GM10248 (cell line): ENCODE measurements around the gene PDZK1IP1.

Experiments used
- CTCF ChIA-PET: fragments of 300-600 bp; sonication (Branson Sonifier 250); formaldehyde crosslinking; extraction: SDS; loops from one replicate; lab custom pipeline; 2021; ENCODE audit warnings: antibody characterized with exemption; lab: Yijun Ruan, JAX
- POLR2A ChIA-PET: fragments of 350-650 bp; sonication (Branson Sonifier 250); formaldehyde crosslinking; extraction: SDS; loops from one replicate; lab custom pipeline; 2020; ENCODE audit warnings: antibody characterized with exemption; lab: Yijun Ruan, JAX
- DNase-seq: peaks from one replicate; pipeline ENCODE4 v3.0.0; 2012; ENCODE audit errors: extremely low spot score
- CTCF ChIP-seq: IDR thresholded peaks from 2 replicates; pipeline ENCODE4 v1.5.1; 2012; ENCODE audit warnings: mild to moderate bottlenecking, low read depth; ENCODE audit errors: extremely low read depth, missing control alignments, control extremely low read depth

The PDZK1IP1 gene

GRCh38 chr1:47191940-47192457, 2.2 kb upstream of the PDZK1IP1 start:
- no peak for DNase-seq
- CTCF ChIA-PET = interaction anchor here (0.7 to 6.8 kb wide), 22 partner anchors 10 to 535 kb away, joined by 3 to 192 read pairs (median 8); no protein-coding TSS in a partner anchor
- POLR2A ChIA-PET = no interaction called here
- TF ChIP-seq CTCF = no peak

DNA sequence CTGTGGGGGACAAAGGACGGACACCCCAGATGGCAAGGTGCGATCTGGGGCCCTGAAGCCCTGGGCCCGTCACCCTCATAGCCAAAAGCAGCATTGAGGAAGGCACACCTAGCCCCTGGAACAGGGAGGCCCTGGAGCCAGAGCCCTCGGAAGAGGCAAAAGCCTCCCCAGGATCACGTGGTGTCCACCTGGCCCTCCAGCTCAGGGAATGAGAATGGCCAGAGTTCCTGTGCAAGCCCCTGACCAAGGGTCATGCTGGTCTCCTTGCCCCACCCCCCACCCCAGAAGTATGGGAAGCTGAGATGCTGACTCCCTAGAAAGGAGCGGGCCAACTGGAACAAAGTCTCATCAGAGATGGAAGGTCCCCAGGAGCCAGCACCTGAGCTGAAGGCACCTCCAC, 1.0 kb upstream of the PDZK1IP1 start:
- CTCF ChIA-PET = interaction anchor here (0.6 to 6.8 kb wide), 6 partner anchors 11 to 535 kb away, joined by 3 to 192 read pairs (median 6); no protein-coding TSS in a partner anchor
- POLR2A ChIA-PET = no interaction called here
- no peak for TF ChIP-seq CTCF
- no peak for DNase-seq

GRCh38 chr1:47190509-47190855, 646 bp upstream of the PDZK1IP1 start:
- no peak for DNase-seq
- ChIA-PET POLR2A (no interaction called here), CTCF (interaction anchor here (1.3 to 6.8 kb wide), 4 partner anchors 10 to 536 kb away, joined by 4 to 192 read pairs (median 8); no protein-coding TSS in a partner anchor)
- TF ChIP-seq CTCF = no peak

DNA sequence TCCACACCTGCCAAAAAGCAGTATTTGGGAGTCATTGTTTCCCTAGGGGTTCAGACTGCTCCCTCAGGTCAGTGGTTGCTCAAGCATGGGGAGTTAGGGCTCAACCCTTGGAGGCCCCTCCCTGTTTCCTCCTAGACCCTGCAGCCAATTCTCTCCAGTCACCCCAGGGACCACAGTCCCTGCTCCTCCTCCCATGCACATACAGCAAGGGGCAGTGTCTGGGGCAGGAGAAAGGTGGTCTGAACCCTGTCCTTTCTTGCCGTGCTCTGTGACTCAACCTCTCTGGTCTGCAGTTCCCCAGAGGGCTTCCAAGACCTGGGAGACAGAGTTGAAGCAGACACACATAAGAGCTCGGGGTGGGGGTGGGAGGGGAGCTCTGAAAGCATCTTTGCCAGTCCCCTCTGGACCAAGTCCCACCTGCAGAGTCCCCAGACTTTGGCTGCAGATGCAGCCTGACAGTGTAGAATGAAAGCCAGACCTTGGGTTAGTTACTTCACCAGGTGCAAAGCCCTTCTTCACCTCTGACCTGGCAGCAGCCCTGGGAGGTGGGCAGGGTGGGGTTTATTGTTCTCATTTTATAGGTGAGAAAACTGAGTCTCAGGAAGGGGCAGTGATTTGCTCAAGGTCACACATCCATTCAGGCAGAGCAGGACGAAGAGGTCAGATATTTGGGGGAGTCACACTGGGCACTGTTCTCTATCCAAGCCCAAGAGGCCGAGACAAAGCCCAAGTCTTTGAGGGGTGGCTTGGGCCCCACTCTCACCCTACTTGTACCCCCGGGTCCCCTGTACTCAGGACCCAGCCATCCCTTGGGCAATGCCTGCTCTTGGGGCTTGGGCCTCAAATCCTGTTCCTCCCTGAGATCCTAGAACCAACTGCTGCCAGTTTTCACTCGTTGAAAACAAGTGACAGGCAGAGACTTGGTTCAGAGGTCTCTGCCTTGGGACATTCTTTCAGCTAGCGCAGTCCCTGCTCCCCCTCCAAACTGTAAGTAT, 748 bp downstream of the PDZK1IP1 start:
- no peak for TF ChIP-seq CTCF
- DNase-seq = no peak
- ChIA-PET CTCF (interaction anchor here (1.3 to 6.8 kb wide), 8 partner anchors 9 to 537 kb away, joined by 3 to 192 read pairs (median 5); no protein-coding TSS in a partner anchor), POLR2A (no interaction called here)

DNA sequence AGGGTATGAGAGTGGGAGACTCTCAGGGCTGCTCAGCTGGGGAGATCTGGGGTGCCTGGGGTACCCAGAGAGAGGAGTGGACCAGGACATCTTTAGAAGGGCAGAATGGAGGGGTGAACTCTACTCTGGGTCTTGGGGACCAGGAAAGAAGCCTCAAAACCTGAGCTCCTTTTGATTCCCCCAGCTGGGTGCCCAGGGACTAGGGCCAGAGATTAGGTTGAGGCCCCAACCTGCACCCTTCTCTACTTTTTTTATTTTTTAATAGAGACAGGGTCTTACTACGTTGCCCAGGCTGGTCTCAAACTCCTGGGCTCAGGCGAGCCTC, 1.9 kb downstream of the PDZK1IP1 start:
- ChIA-PET CTCF (interaction anchor here (1.0 to 1.9 kb wide), 5 partner anchors 9 to 249 kb away, joined by 3 to 21 read pairs (median 4); no protein-coding TSS in a partner anchor), POLR2A (no interaction called here)
- TF ChIP-seq CTCF = no peak
- no peak for DNase-seq

DNA sequence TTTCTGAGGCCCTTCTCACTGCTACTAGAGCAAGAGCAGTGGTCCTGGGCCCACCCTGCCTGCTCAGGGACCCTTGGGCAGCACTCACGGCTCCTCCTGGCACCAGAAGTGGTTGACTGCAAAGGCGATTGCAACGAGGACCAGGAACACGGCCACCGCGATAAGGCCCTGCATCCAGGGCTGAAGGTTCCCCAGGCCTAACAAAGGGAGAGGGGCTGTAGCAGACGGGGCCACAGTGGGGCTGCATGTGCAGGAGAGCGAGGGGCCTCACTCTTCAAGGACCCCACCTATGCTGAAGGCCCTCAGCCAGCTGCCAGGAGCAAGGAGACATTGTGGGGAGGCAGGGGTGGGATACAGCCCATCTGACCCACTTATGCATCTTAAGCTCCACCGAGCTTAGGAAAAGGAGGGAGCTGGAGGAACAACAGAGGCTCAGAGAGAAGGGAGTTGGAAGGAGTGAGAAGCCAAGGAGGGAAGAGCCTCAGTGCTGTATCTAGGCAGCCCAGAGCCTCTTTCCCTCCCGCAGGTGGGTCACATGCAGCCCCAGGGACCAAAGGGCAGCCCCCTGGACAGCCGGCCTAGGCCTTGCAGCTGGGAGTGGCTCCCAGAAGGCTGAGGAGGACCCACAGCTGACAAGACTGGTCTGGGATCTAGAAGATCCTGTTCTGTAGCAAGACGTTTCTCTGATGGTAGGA, 2.5 kb downstream of the PDZK1IP1 start:
- DNase-seq = no peak
- TF ChIP-seq CTCF = no peak
- POLR2A ChIA-PET = no interaction called here
- CTCF ChIA-PET = interaction anchor here (1.0 to 1.9 kb wide), 6 partner anchors 9 to 249 kb away, joined by 3 to 21 read pairs (median 5); no protein-coding TSS in a partner anchor
